Stimulated activated naive CD8-positive, alpha-beta T cell treated with anti-CD3 and anti-CD28 coated beads, Interleukin-15, Interleukin-2, amounts not matched to agents 100 ng/mL and 50 ng/mL, for 24 hours (primary cell): ENCODE measurements around the gene SRPK2.
A peak's percentile ranks its signal among the peaks of the same experiment; 100 is the strongest.

Experiments
- H3K27ac Mint-ChIP-seq: one replicate; pipeline ENCODE4 v1.8.0; 2021; ENCODE audit warnings: mild to moderate bottlenecking, mixed read lengths
- H3K27me3 Mint-ChIP-seq: one replicate; pipeline ENCODE4 v1.8.0; 2021; ENCODE audit warnings: mixed read lengths
- H3K36me3 Mint-ChIP-seq: one replicate; pipeline ENCODE4 v1.8.0; 2021; ENCODE audit warnings: low read depth, mixed read lengths
- H3K4me1 Mint-ChIP-seq: one replicate; pipeline ENCODE4 v1.8.0; 2021; ENCODE audit warnings: low read depth, mixed read lengths
- H3K4me3 Mint-ChIP-seq: one replicate; pipeline ENCODE4 v1.8.0; 2021; ENCODE audit warnings: mild to moderate bottlenecking, mixed read lengths
- H3K9me3 Mint-ChIP-seq: one replicate; pipeline ENCODE4 v1.8.0; 2021; ENCODE audit warnings: mixed read lengths

SRPK2 gene

DNA sequence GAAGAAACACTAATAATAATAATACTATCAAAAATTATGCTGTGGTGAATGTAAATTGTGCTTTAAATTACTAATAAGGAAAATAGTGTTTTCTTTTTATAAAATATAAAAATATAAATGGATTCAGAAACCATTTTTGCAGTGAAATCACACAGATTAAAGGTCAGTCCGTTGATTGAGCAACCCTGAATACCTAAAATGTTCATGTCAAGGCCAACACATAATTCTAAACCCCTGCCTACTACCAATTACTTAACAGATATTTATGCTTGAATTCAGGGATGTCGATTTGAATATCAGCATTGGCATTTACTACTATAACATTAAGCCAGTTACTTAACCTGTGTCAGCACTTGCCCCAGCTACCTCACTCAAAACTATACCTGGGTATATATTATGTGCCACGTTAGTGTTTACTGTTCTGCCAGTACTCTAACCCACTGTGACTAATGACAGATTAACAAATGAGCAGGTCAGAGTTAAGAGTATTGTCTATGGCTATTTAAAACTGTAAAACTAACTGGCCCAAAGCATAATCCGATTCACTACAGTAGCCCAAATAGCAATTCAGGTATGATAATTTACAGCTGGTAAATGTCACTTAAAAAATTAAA is 209.7 kb downstream of the SRPK2 start:
- Mint-ChIP-seq H3K27ac (no peak overlapping the region), H3K4me3 (no peak overlapping the region)

GRCh38 chr7:105178177-105178576 is 210.5 kb downstream of the SRPK2 start:
- no peak overlapping the region for H3K27ac Mint-ChIP-seq
- H3K4me1 Mint-ChIP-seq = peaks cover 9% of the 10 kb centered on the region
- no peak overlapping the region for H3K4me3 Mint-ChIP-seq
- H3K27me3 Mint-ChIP-seq = no peaks in the 10 kb centered on the region
- H3K9me3 Mint-ChIP-seq = peaks cover 10% of the 10 kb centered on the region
- H3K36me3 Mint-ChIP-seq = peaks cover 6% of the 10 kb centered on the region

More for the DNA sequence above, 209.7 kb downstream of the SRPK2 start:
- no peaks in the 10 kb centered on the region for H3K27me3 Mint-ChIP-seq
- H3K36me3 Mint-ChIP-seq = peaks cover 6% of the 10 kb centered on the region
- peaks cover 10% of the 10 kb centered on the region for H3K9me3 Mint-ChIP-seq
- peaks cover 9% of the 10 kb centered on the region for H3K4me1 Mint-ChIP-seq

- H3K9me3 Mint-ChIP-seq = peaks cover 10% of the 10 kb centered on the region
- no peaks in the 10 kb centered on the region for H3K27me3 Mint-ChIP-seq
- H3K27ac Mint-ChIP-seq = no peak overlapping the region
- H3K4me3 Mint-ChIP-seq = no peak overlapping the region
- H3K4me1 Mint-ChIP-seq = peaks cover 13% of the 10 kb centered on the region
- H3K36me3 Mint-ChIP-seq = peaks cover 6% of the 10 kb centered on the region
These were observed 211.7 kb downstream of the SRPK2 start for GRCh38 chr7:105177026-105177425.

GRCh38 chr7:105173586-105173985 is 215.1 kb downstream of the SRPK2 start:
- H3K9me3 Mint-ChIP-seq = no peaks in the 10 kb centered on the region
- H3K36me3 Mint-ChIP-seq = peaks cover 6% of the 10 kb centered on the region
- no peak overlapping the region for H3K4me3 Mint-ChIP-seq
- peaks cover 13% of the 10 kb centered on the region for H3K4me1 Mint-ChIP-seq
- H3K27me3 Mint-ChIP-seq = no peaks in the 10 kb centered on the region
- no peak overlapping the region for H3K27ac Mint-ChIP-seq

- H3K27me3 Mint-ChIP-seq = no peaks in the 10 kb centered on the region
- peaks cover 57% of the 10 kb centered on the region for H3K36me3 Mint-ChIP-seq
- no peaks in the 10 kb centered on the region for H3K9me3 Mint-ChIP-seq
- no peaks in the 10 kb centered on the region for H3K4me1 Mint-ChIP-seq
- H3K27ac Mint-ChIP-seq = no peak overlapping the region
- H3K4me3 Mint-ChIP-seq = no peak overlapping the region
These were observed 224.0 kb downstream of the SRPK2 start for GRCh38 chr7:105164751-105165150.

- Mint-ChIP-seq H3K27ac (no peak overlapping the region), H3K36me3 (peaks cover 56% of the 10 kb centered on the region), H3K9me3 (no peaks in the 10 kb centered on the region), H3K4me3 (no peak overlapping the region), H3K27me3 (no peaks in the 10 kb centered on the region), H3K4me1 (no peaks in the 10 kb centered on the region)
These were observed 225.0 kb downstream of the SRPK2 start for GRCh38 chr7:105163718-105164117.

DNA sequence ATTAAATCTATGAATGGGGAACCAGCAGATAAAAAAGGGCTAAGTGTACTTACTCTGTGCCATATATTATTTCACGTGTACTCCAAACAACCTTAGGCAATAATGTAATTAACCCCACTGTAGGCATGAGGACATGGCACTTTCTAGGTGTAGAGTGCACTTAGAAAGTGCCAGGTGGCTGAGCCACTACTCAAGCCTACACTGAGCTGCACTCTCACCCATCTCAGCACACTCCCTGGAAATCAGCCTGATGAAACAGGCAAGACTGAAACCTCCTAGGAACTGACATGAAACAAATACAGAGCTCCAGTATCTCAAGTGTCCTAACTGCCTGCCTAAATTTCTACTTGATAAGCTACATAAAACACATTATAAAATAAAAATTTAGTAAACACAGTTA is 227.4 kb downstream of the SRPK2 start:
- Mint-ChIP-seq H3K27ac (no peak overlapping the region), H3K4me1 (peaks cover 14% of the 10 kb centered on the region), H3K9me3 (no peaks in the 10 kb centered on the region), H3K4me3 (no peak overlapping the region), H3K27me3 (no peaks in the 10 kb centered on the region), H3K36me3 (peaks cover 49% of the 10 kb centered on the region)

GRCh38 chr7:105157278-105157677 is 231.4 kb downstream of the SRPK2 start:
- H3K9me3 Mint-ChIP-seq = no peaks in the 10 kb centered on the region
- peak overlapping the region; percentile 34 for H3K27ac Mint-ChIP-seq
- H3K27me3 Mint-ChIP-seq = no peaks in the 10 kb centered on the region
- no peak overlapping the region for H3K4me3 Mint-ChIP-seq
- H3K36me3 Mint-ChIP-seq = peaks cover 28% of the 10 kb centered on the region
- H3K4me1 Mint-ChIP-seq = peaks cover 26% of the 10 kb centered on the region

DNA sequence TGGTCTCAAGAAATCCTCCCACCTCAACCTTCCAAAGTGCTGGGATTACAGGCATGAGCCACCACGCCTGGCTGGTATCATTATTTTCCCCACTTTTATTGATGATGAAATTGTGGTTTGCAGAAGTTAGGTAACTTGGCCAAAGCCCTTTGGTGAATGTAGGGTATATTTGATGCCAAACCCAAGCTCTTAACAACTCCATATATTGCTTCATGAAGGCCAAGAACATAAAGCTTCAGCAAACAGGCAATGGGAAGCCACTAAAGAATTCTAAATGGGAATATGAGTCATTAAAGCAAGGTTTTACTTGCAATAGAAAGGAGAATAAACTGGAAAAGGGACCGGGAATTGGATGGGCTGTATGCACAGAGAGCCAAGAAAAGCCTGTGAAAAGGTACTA is 232.0 kb downstream of the SRPK2 start:
- Mint-ChIP-seq H3K4me3 (no peak overlapping the region), H3K9me3 (no peaks in the 10 kb centered on the region), H3K27me3 (no peaks in the 10 kb centered on the region), H3K36me3 (peaks cover 28% of the 10 kb centered on the region), H3K27ac (peak overlapping the region; percentile 34), H3K4me1 (peaks cover 26% of the 10 kb centered on the region)

DNA sequence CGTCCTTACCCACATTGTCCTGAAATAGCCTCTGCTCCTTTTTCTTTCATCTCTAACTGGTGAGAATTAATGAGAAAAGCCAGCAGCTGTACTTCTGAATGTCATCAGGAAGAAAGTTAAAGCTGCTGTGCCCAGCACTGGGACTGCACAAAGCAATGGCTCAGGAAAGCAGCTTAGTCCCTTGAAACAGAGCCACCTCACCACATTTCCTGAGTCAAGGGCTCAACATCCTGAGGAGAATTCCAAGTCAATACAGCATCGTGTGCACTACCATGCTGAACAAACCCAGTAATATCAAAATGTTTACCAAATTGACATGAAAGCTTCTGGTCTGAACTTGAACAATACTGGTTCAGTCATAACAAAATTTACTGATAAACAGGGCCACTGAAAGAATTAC is 234.6 kb downstream of the SRPK2 start:
- H3K4me3 Mint-ChIP-seq = no peak overlapping the region
- H3K27ac Mint-ChIP-seq = no peak overlapping the region
- no peaks in the 10 kb centered on the region for H3K27me3 Mint-ChIP-seq
- H3K9me3 Mint-ChIP-seq = no peaks in the 10 kb centered on the region
- H3K36me3 Mint-ChIP-seq = peaks cover 28% of the 10 kb centered on the region
- peaks cover 44% of the 10 kb centered on the region for H3K4me1 Mint-ChIP-seq

GRCh38 chr7:105153531-105153930 is 235.2 kb downstream of the SRPK2 start:
- no peaks in the 10 kb centered on the region for H3K9me3 Mint-ChIP-seq
- H3K4me3 Mint-ChIP-seq = no peak overlapping the region
- H3K27ac Mint-ChIP-seq = peak overlapping the region; percentile 24
- H3K4me1 Mint-ChIP-seq = peaks cover 44% of the 10 kb centered on the region
- peaks cover 28% of the 10 kb centered on the region for H3K36me3 Mint-ChIP-seq
- H3K27me3 Mint-ChIP-seq = no peaks in the 10 kb centered on the region

DNA sequence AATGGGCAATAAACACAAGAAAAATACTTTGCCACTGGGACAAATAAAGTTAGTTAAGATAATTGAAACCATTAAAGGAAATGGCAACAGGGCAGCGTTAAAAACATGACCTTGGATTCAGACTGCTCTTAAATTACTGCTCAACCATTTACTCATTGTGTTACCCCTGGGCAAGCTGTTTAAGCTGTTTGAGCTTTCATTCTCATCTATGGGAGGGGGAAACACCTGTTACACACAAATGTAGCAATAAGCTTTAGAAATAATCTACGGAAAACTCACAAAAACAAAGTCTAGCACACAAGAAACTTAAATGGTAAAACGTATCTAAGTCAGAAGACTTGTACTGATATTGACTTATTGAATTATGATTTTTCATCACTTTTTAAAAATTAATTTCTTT is 237.6 kb downstream of the SRPK2 start:
- Mint-ChIP-seq H3K4me1 (peaks cover 30% of the 10 kb centered on the region), H3K9me3 (no peaks in the 10 kb centered on the region), H3K4me3 (no peak overlapping the region), H3K27ac (no peak overlapping the region), H3K27me3 (no peaks in the 10 kb centered on the region), H3K36me3 (peaks cover 24% of the 10 kb centered on the region)

GRCh38 chr7:105149827-105150226 is 238.9 kb downstream of the SRPK2 start:
- H3K36me3 Mint-ChIP-seq = peaks cover 24% of the 10 kb centered on the region
- no peak overlapping the region for H3K4me3 Mint-ChIP-seq
- peaks cover 30% of the 10 kb centered on the region for H3K4me1 Mint-ChIP-seq
- H3K27ac Mint-ChIP-seq = peak overlapping the region; percentile 43
- H3K9me3 Mint-ChIP-seq = no peaks in the 10 kb centered on the region
- H3K27me3 Mint-ChIP-seq = no peaks in the 10 kb centered on the region

DNA sequence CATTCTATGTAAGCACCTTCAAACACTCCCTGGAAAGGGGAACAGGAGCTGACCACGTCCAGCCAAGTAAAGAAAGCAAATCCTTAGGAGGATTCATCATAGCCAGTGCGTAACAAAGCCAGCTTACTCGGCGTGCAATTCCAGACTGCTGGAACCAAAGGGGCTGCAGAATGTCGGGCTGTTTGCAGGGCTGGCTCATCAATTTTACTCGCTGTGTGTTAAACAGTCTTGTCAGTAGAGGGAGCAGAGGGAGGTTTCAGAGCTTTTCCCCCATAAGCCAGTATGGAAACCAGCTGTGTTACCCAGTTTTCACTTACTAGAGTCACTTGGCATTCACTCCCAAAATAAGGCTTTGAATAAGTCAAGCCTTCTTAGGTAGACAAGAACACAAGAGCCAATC is 247.7 kb downstream of the SRPK2 start:
- no peaks in the 10 kb centered on the region for H3K4me1 Mint-ChIP-seq
- H3K9me3 Mint-ChIP-seq = no peaks in the 10 kb centered on the region
- H3K27ac Mint-ChIP-seq = no peak overlapping the region
- H3K36me3 Mint-ChIP-seq = peaks cover 44% of the 10 kb centered on the region
- H3K4me3 Mint-ChIP-seq = no peak overlapping the region
- H3K27me3 Mint-ChIP-seq = no peaks in the 10 kb centered on the region

- H3K4me3 Mint-ChIP-seq = no peak overlapping the region
- no peaks in the 10 kb centered on the region for H3K9me3 Mint-ChIP-seq
- H3K27ac Mint-ChIP-seq = no peak overlapping the region
- no peaks in the 10 kb centered on the region for H3K27me3 Mint-ChIP-seq
- no peaks in the 10 kb centered on the region for H3K4me1 Mint-ChIP-seq
- peaks cover 41% of the 10 kb centered on the region for H3K36me3 Mint-ChIP-seq
These were observed 249.3 kb downstream of the SRPK2 start for GRCh38 chr7:105139381-105139780.

GRCh38 chr7:105137898-105138297 is 250.8 kb downstream of the SRPK2 start:
- H3K9me3 Mint-ChIP-seq = no peaks in the 10 kb centered on the region
- no peak overlapping the region for H3K4me3 Mint-ChIP-seq
- no peaks in the 10 kb centered on the region for H3K4me1 Mint-ChIP-seq
- H3K27me3 Mint-ChIP-seq = no peaks in the 10 kb centered on the region
- peak overlapping the region; percentile 2 for H3K27ac Mint-ChIP-seq
- peaks cover 45% of the 10 kb centered on the region for H3K36me3 Mint-ChIP-seq
